Measurements from ENCODE around the gene AUH. TPM values are rescaled to one million over a fixed set of nuclear protein-coding genes. Genes with fewer than 3 reads are reported as not detected.

Gene AUH
- total RNA-seq, 1 donor = 19.6 TPM

DNA sequence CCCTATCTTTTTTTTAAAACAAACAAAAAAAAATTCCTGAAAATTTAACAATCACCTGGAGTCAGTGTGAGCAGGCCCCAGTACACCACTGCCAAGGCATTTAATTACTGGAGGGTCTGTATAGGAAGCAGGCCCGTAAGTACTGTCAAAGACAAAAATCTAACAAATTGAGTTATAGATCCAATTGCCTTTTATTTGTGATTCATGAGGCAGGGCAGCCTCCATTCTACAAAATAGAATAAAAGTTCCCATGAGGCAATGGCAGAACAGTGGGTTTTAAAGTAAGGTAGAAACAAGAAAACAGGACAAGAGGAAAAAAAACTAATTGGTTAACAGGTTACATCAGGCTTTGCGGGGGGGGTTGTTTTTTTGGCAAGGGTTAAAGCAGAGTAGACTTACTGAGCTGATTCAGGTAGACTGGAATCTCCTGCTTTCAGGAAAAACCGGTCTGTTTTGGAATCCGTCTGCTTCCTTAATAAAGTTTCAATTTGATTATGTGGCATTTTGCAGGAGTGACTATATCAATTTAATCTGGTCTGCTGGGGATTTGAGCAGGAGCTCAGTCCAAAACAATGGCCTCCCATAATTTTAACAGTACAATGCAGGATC, 48.9 kb downstream of the AUH start:
- TF ChIP-seq, protein P1, sequence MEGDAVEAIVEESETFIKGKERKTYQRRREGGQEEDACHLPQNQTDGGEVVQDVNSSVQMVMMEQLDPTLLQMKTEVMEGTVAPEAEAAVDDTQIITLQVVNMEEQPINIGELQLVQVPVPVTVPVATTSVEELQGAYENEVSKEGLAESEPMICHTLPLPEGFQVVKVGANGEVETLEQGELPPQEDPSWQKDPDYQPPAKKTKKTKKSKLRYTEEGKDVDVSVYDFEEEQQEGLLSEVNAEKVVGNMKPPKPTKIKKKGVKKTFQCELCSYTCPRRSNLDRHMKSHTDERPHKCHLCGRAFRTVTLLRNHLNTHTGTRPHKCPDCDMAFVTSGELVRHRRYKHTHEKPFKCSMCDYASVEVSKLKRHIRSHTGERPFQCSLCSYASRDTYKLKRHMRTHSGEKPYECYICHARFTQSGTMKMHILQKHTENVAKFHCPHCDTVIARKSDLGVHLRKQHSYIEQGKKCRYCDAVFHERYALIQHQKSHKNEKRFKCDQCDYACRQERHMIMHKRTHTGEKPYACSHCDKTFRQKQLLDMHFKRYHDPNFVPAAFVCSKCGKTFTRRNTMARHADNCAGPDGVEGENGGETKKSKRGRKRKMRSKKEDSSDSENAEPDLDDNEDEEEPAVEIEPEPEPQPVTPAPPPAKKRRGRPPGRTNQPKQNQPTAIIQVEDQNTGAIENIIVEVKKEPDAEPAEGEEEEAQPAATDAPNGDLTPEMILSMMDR (IDR thresholded peaks at IDR 0.05; ENCODE audit: insufficient read depth, low read length) = no peak
- DNase-seq (ENCODE audit: low read depth) = no peak
- no peak overlapping the region for H3K4me3 ChIP-seq (ENCODE audit: low read depth, low read length)

GRCh38 chr9:91310037-91310436, 51.7 kb downstream of the AUH start:
- DNase-seq (ENCODE audit: low read depth) = no peak
- no peak overlapping the region for H3K4me3 ChIP-seq (ENCODE audit: low read depth, low read length)
- TF ChIP-seq, protein P1 (IDR thresholded peaks at IDR 0.05; ENCODE audit: insufficient read depth, low read length) = no peak

GRCh38 chr9:91308191-91308590, 53.5 kb downstream of the AUH start:
- DNase-seq (ENCODE audit: low read depth) = no peak
- TF ChIP-seq, protein P1 (IDR thresholded peaks at IDR 0.05; ENCODE audit: insufficient read depth, low read length) = no peak
- H3K4me3 ChIP-seq (ENCODE audit: low read depth, low read length) = no peak overlapping the region

GRCh38 chr9:91307279-91307678, 54.4 kb downstream of the AUH start:
- TF ChIP-seq, protein P1 (IDR thresholded peaks at IDR 0.05; ENCODE audit: insufficient read depth, low read length) = no peak
- H3K4me3 ChIP-seq (ENCODE audit: low read depth, low read length) = no peak overlapping the region
- DNase-seq (ENCODE audit: low read depth) = no peak

DNA sequence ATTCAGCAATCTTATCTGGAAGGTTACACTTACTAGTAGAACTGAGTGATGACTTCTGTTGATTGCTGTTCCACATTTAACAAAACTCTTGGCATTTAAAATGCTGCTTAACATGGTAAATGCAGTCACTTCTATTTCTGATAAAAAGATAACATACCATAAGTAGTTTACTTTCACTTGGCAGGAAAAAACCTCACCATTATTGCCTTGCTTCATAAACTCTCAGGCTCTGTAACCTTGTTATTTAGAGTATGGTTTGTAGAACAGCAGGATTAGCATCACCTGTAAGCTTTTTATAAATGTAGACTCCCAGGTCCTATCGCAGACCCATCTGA, 55.5 kb downstream of the AUH start:
- DNase-seq (ENCODE audit: low read depth) = no peak
- TF ChIP-seq, protein P1 (IDR thresholded peaks at IDR 0.05; ENCODE audit: insufficient read depth, low read length) = no peak
- H3K4me3 ChIP-seq (ENCODE audit: low read depth, low read length) = no peak overlapping the region

- TF ChIP-seq, protein P1 (IDR thresholded peaks at IDR 0.05; ENCODE audit: insufficient read depth, low read length) = no peak
These were observed 56.0 kb downstream of the AUH start for GRCh38 chr9:91305596-91306295.

More at GRCh38 chr9:91305596-91306295, 56.0 kb downstream of the AUH start:
- no peak for DNase-seq (ENCODE audit: low read depth)
- H3K4me3 ChIP-seq (ENCODE audit: low read depth, low read length) = no peak overlapping the region
